Kidney epithelial cell (primary cell): Measurements from ENCODE around the gene ADRB2. TPM values are rescaled to one million over a fixed set of nuclear protein-coding genes. Genes with fewer than 3 reads are reported as not detected.

ENCODE experiments used
- DNase-seq: peaks from one replicate; pipeline ENCODE4 v3.0.0-alpha.2; 2010; ENCODE audit warnings: low read depth
- H3K27me3 ChIP-seq: 2 replicates; pipeline ENCODE4 v1.6.0; 2011; ENCODE audit warnings: low read length; ENCODE audit not compliant: control insufficient read depth, insufficient read depth
- H3K36me3 ChIP-seq: 2 replicates; pipeline ENCODE4 v1.5.1; 2011; ENCODE audit warnings: low read length; ENCODE audit not compliant: control insufficient read depth, insufficient read depth
- H3K4me3 ChIP-seq: 2 replicates; pipeline ENCODE4 v1.5.1; 2011; ENCODE audit warnings: low read depth, mild to moderate bottlenecking, control low read depth, low read length
- CTCF ChIP-seq: IDR thresholded peaks from 2 replicates; pipeline ENCODE4 v1.5.1; 2011; ENCODE audit warnings: mild to moderate bottlenecking, moderate library complexity, low read length, control low read depth, inconsistent platforms; ENCODE audit not compliant: insufficient read depth, poor library complexity, severe bottlenecking
- total RNA-seq: library from RNA; depleted of rRNA; stranded (reverse); fragments of >200 nt; gene quantifications from 2 replicates; pipeline ENCODE4 v1.2.3, GENCODE V29; 2015

ADRB2 gene
- total RNA-seq, 1 donor from 2014 or later, result 1.2 TPM

- Histone ChIP-seq H3K4me3 (no peak overlapping the region), H3K27me3 (no peaks in the 10 kb centered on the region), H3K36me3 (no peaks in the 10 kb centered on the region)
- DNase-seq, result no peak
- no peak for TF ChIP-seq CTCF
Measured at GRCh38 chr5:148859703-148860102, 33.3 kb downstream of the ADRB2 start.

DNA sequence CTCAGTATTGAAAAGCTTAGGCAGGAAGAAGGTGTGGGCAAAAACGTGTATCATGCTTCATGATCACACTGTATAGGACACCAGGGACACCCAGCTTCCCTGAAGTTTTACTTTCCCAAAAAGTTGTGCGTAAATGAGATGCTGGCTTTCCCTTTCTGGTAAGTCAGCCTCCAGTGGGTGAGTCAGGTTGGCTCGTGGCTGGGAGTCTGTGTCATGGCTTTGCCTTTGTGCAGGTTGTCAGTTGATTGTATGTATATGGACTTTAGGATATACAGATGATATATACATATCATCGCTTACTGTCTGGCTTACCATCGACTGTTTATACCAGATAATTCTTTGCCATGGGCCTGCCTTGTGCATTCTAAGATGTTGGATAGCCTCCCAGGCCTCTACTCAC is 34.2 kb downstream of the ADRB2 start:
- DNase-seq, result no peak
- no peak overlapping the region for H3K4me3 ChIP-seq
- TF ChIP-seq CTCF, result no peak

DNA sequence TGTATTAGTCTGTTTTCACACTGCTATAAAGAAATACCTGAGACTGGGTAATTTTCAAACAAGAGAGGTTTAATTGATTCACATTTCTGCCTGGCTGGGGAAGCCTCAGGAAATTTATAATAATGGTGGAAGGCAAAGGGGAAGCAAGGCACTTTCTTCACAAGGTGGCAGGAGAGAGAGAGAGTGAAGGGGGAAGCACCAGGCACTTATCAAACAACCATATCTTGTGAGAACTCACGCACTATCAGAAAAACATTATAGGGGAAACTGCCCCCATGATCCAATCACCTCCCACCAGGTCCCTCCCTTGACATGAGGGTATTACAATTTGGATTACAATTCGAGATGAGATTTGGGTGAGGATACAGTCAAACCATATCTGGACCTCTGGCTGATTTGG is 34.7 kb downstream of the ADRB2 start:
- H3K4me3 ChIP-seq, result no peak overlapping the region
- no peak for TF ChIP-seq CTCF
- H3K27me3 ChIP-seq, result no peaks in the 10 kb centered on the region
- no peak for DNase-seq
- no peaks in the 10 kb centered on the region for H3K36me3 ChIP-seq

More for the DNA sequence above, 34.2 kb downstream of the ADRB2 start:
- Histone ChIP-seq H3K36me3 (no peaks in the 10 kb centered on the region), H3K27me3 (no peaks in the 10 kb centered on the region)

GRCh38 chr5:148861696-148862095 is 35.3 kb downstream of the ADRB2 start:
- Histone ChIP-seq H3K36me3 (no peaks in the 10 kb centered on the region), H3K27me3 (no peaks in the 10 kb centered on the region), H3K4me3 (no peak overlapping the region)
- no peak for DNase-seq
- TF ChIP-seq CTCF, result no peak

- no peak for TF ChIP-seq CTCF
- Histone ChIP-seq H3K27me3 (no peaks in the 10 kb centered on the region), H3K36me3 (no peaks in the 10 kb centered on the region), H3K4me3 (no peak overlapping the region)
- DNase-seq, result no peak
Measured at GRCh38 chr5:148864113-148864841, 37.9 kb downstream of the ADRB2 start.

DNA sequence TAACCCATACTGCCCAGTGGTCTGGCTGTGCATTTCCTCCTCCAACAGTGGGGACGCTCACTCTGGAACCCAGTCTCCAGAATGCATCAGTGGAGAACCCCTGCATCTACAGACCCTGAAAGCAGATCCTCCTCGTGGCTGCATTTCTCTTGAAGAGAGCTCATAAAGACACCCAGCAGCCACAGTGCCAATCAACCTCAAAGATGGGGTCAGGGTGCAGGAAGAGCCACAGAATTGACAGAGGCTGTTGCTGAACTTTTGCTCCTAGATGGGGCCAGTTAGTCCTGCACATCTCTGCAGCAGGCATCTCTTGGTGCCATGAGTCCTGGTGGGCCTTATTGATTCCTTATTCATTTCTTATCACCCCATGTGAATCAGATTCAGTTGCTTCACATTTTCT is 39.6 kb downstream of the ADRB2 start:
- Histone ChIP-seq H3K4me3 (no peak overlapping the region), H3K27me3 (no peaks in the 10 kb centered on the region), H3K36me3 (no peaks in the 10 kb centered on the region)
- no peak for DNase-seq
- no peak for TF ChIP-seq CTCF
